ENCODE results near the gene RTRAF. TPM values are rescaled to one million over a fixed set of nuclear protein-coding genes. Genes with fewer than 3 reads are reported as not detected.
A peak's percentile ranks its signal among the peaks of the same experiment; 100 is the strongest.

Gene RTRAF
- total and polyA plus RNA-seq, 4 experiments from 2014 or later: 105 to 201 (median 138) TPM

- DNase-seq: no peak
- Histone ChIP-seq H3K27ac (ENCODE audit: low read depth, low read length) (no peak overlapping the region), H3K36me3 (ENCODE audit: insufficient read depth, low read length) (peaks cover 4% of the 10 kb centered on the region), H3K27me3 (ENCODE audit: insufficient read depth, low read length) (no peaks in the 10 kb centered on the region), H3K9me3 (ENCODE audit: control insufficient read depth in 1 of 2, low read length in 2 of 2) (no peaks in the 10 kb centered on the region), H3K4me1 (ENCODE audit: insufficient read depth, low read length) (no peaks in the 10 kb centered on the region), H3K4me3 (ENCODE audit: low read length in 2 of 2) (no peak overlapping the region)
- Mint-ChIP-seq H3K4me1 (peaks cover 0 to 9% (median under 1%) of the 10 kb centered on the region in 4 donors), H3K36me3 (peaks cover 21 to 45% of the 10 kb centered on the region in 2 donors), H3K9me3 (no peaks in the 10 kb centered on the region), H3K27ac (peak overlapping the region in 2 of 7 donors; percentile 3 to 42), H3K4me3 (no peak overlapping the region), H3K27me3 (no peaks in the 10 kb centered on the region)
- intact Hi-C loops (cut with micrococcal nuclease): no loop called here
- ChIA-PET POLR2A (ENCODE audit: partially characterized antibody) (interaction anchor here (0.8 to 1.6 kb wide), 2 partner anchors 20 to 123 kb away, joined by 4 to 5 read pairs; partner anchors contain the start of gene RTRAF), CTCF (ENCODE audit: partially characterized antibody) (interaction anchor here (1.3 to 8.8 kb wide), 2 partner anchors 9 to 192 kb away, joined by 3 to 64 read pairs; no protein-coding TSS in a partner anchor)
Observed at GRCh38 chr14:51969852-51970540, 19.4 kb upstream of the RTRAF start.

DNA sequence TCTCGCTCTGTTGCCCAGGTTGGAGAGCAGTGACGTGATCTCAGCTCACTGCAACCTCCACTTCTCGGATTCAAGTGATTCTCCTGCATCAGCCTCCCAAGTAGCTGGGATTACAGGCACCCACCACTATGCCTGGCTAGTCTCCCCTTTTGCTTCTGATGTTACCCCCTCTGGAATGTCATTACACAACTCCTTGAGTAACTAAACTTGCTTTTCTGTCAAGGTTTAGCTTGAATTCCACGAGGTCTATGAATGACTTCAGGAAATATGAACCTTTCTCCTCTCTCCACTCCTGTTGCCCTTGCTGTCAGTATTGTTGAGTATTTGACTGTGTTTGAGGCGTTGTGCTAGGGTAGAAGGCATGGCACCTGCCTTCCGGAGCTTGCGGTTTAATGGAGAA is 16.8 kb upstream of the RTRAF start:
- Mint-ChIP-seq H3K27me3 (no peaks in the 10 kb centered on the region), H3K27ac (peak overlapping the region in 4 of 7 donors; percentile 17 to 78 (median 52)), H3K36me3 (peaks cover 9 to 25% of the 10 kb centered on the region in 2 donors), H3K9me3 (no peaks in the 10 kb centered on the region), H3K4me3 (no peak overlapping the region), H3K4me1 (peaks cover 0 to 4% (median under 1%) of the 10 kb centered on the region in 4 donors)
- no peak overlapping the region for H3K4me3 ChIP-seq (ENCODE audit: low read length in 2 of 2)
- no peak overlapping the region for H3K27ac ChIP-seq (ENCODE audit: low read depth, low read length)
- DNase-seq: no peak
- CTCF ChIA-PET (ENCODE audit: partially characterized antibody): no interaction called here
- H3K4me1 ChIP-seq (ENCODE audit: insufficient read depth, low read length): no peaks in the 10 kb centered on the region
- H3K36me3 ChIP-seq (ENCODE audit: insufficient read depth, low read length): no peaks in the 10 kb centered on the region
- H3K27me3 ChIP-seq (ENCODE audit: insufficient read depth, low read length): no peaks in the 10 kb centered on the region
- H3K9me3 ChIP-seq (ENCODE audit: control insufficient read depth in 1 of 2, low read length in 2 of 2): no peaks in the 10 kb centered on the region
- POLR2A ChIA-PET (ENCODE audit: partially characterized antibody): no interaction called here
- intact Hi-C loops (cut with micrococcal nuclease): no loop called here

- H3K4me1 ChIP-seq (ENCODE audit: insufficient read depth, low read length): peaks cover 7% of the 10 kb centered on the region
- H3K4me3 ChIP-seq (ENCODE audit: low read length in 2 of 2): no peak overlapping the region
- intact Hi-C loops (cut with micrococcal nuclease): no loop called here
- Mint-ChIP-seq H3K27me3 (no peaks in the 10 kb centered on the region), H3K9me3 (no peaks in the 10 kb centered on the region), H3K27ac (no peak overlapping the region), H3K4me1 (peaks cover 0 to 6% (median 5%) of the 10 kb centered on the region in 4 donors), H3K4me3 (no peak overlapping the region), H3K36me3 (no peaks in the 10 kb centered on the region)
- H3K27me3 ChIP-seq (ENCODE audit: insufficient read depth, low read length): no peaks in the 10 kb centered on the region
- no peak overlapping the region for H3K27ac ChIP-seq (ENCODE audit: low read depth, low read length)
- ChIA-PET POLR2A (ENCODE audit: partially characterized antibody) (no interaction called here), CTCF (ENCODE audit: partially characterized antibody) (interaction anchor here (1.0 to 4.7 kb wide), 12 partner anchors 9 to 699 kb away, joined by 3 to 78 read pairs (median 12); partner anchors contain the start of gene GNG2)
- H3K36me3 ChIP-seq (ENCODE audit: insufficient read depth, low read length): no peaks in the 10 kb centered on the region
- no peak for DNase-seq
- no peaks in the 10 kb centered on the region for H3K9me3 ChIP-seq (ENCODE audit: control insufficient read depth in 1 of 2, low read length in 2 of 2)
Observed at GRCh38 chr14:51977075-51977474, 12.3 kb upstream of the RTRAF start.

DNA sequence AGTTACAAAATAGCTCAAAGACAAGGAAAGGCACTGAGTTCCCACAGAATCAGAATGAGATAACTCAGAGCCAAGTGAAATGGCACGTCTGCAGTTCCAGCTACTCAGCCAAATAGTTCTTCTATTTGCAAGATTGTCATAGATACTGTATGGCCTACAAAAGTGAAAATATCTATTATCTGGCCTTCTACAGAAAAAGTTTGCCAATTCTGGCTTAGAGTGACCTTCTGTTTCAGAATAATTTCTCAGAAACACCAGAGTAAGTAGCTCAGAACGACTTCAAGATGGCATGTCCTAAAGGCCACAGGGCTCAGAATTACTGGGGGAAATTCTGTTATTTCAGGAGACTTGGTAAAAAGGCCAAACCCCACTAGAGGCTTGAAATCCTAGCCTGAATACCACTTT is 10.7 kb upstream of the RTRAF start:
- no peak overlapping the region for H3K4me3 Mint-ChIP-seq
- no peaks in the 10 kb centered on the region for H3K27me3 Mint-ChIP-seq
- peak overlapping the region in 1 of 7 donors; percentile 47 for H3K27ac Mint-ChIP-seq
- DNase-seq: no peak
- CTCF ChIA-PET (ENCODE audit: partially characterized antibody): interaction anchor here (0.7 to 4.7 kb wide), 49 partner anchors 9 to 700 kb away, joined by 3 to 78 read pairs (median 4); partner anchors contain the start of genes FRMD6, GNG2 and RTRAF
- POLR2A ChIA-PET (ENCODE audit: partially characterized antibody): interaction anchor here (0.8 to 1.8 kb wide), 5 partner anchors 105 to 199 kb away, joined by 3 to 8 read pairs (median 4); partner anchors contain the start of gene GNG2
- Histone ChIP-seq H3K27ac (ENCODE audit: low read depth, low read length) (no peak overlapping the region), H3K36me3 (ENCODE audit: insufficient read depth, low read length) (no peaks in the 10 kb centered on the region), H3K27me3 (ENCODE audit: insufficient read depth, low read length) (no peaks in the 10 kb centered on the region), H3K9me3 (ENCODE audit: control insufficient read depth in 1 of 2, low read length in 2 of 2) (no peaks in the 10 kb centered on the region), H3K4me1 (ENCODE audit: insufficient read depth, low read length) (peaks cover 7% of the 10 kb centered on the region), H3K4me3 (ENCODE audit: low read length in 2 of 2) (no peak overlapping the region)
- peaks cover 0 to 6% (median 5%) of the 10 kb centered on the region in 4 donors for H3K4me1 Mint-ChIP-seq
- intact Hi-C loops (cut with micrococcal nuclease): loop anchor here (1.0 kb wide), 3 partner anchors 118 to 198 kb away; partner anchors contain the start of gene GNG2
- no peaks in the 10 kb centered on the region for H3K9me3 Mint-ChIP-seq
- H3K36me3 Mint-ChIP-seq: no peaks in the 10 kb centered on the region

GRCh38 chr14:51979088-51979709 is 10.1 kb upstream of the RTRAF start:
- H3K4me3 Mint-ChIP-seq: peak overlapping the region in 1 of 8 donors; percentile 34
- POLR2A ChIA-PET (ENCODE audit: partially characterized antibody): interaction anchor here (0.9 to 1.8 kb wide), 4 partner anchors 106 to 151 kb away, joined by 3 to 8 read pairs (median 5); partner anchors contain the start of gene GNG2

DNA sequence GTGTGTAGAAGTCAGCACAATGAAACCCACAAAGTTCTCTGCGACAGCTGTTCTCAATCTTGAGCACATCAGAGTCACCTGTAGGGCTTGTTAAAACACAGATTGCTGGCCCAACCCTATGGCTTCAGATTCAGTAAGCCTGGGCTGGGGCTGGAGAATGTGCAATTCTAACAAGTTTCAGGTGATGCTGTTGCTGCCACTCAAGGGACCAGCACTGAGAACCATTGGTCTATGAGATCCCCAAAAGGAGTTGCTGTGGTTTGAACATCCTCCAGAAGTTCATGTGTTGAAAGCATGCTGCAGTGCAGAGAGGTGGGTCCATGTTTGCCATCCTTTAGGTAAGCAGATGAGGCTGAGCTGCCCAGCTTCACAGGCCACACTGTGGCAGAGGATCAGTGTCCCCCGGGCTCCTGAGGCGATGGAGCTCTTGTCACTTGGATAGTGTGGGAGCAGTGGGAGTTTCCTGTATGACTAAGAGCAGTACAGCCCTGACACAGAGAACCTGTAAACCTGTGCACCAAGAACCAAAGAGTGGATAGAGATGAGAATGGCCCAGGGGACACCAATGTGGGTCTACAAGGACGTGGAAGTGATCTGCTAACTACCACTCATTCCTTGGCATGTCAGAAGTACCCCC is 8.0 kb upstream of the RTRAF start:
- POLR2A ChIA-PET (ENCODE audit: partially characterized antibody): no interaction called here
- H3K4me3 Mint-ChIP-seq: no peak overlapping the region

More at GRCh38 chr14:51979088-51979709, 10.1 kb upstream of the RTRAF start:
- Mint-ChIP-seq H3K4me1 (peaks cover 0 to 6% (median 5%) of the 10 kb centered on the region in 4 donors), H3K27me3 (no peaks in the 10 kb centered on the region), H3K36me3 (no peaks in the 10 kb centered on the region), H3K27ac (peak overlapping the region in 2 of 7 donors; percentile 47 to 48), H3K9me3 (no peaks in the 10 kb centered on the region)
- H3K4me3 ChIP-seq (ENCODE audit: low read length in 2 of 2): no peak overlapping the region
- no peaks in the 10 kb centered on the region for H3K9me3 ChIP-seq (ENCODE audit: control insufficient read depth in 1 of 2, low read length in 2 of 2)
- intact Hi-C loops (cut with micrococcal nuclease): loop anchor here (1.0 kb wide), 3 partner anchors 119 to 199 kb away; partner anchors contain the start of gene GNG2
- peaks cover 7% of the 10 kb centered on the region for H3K4me1 ChIP-seq (ENCODE audit: insufficient read depth, low read length)
- no peaks in the 10 kb centered on the region for H3K27me3 ChIP-seq (ENCODE audit: insufficient read depth, low read length)
- peak; percentile 71 to 76 (median 73) for DNase-seq
- CTCF ChIA-PET (ENCODE audit: partially characterized antibody): interaction anchor here (0.7 to 4.7 kb wide), 46 partner anchors 9 to 696 kb away, joined by 3 to 78 read pairs (median 4); partner anchors contain the start of genes FRMD6, GNG2 and RTRAF
- no peak overlapping the region for H3K27ac ChIP-seq (ENCODE audit: low read depth, low read length)
- H3K36me3 ChIP-seq (ENCODE audit: insufficient read depth, low read length): no peaks in the 10 kb centered on the region

More for the DNA sequence above, 8.0 kb upstream of the RTRAF start:
- no peaks in the 10 kb centered on the region for H3K27me3 ChIP-seq (ENCODE audit: insufficient read depth, low read length)
- H3K9me3 ChIP-seq (ENCODE audit: control insufficient read depth in 1 of 2, low read length in 2 of 2): no peaks in the 10 kb centered on the region
- H3K4me3 ChIP-seq (ENCODE audit: low read length in 2 of 2): no peak overlapping the region
- H3K36me3 ChIP-seq (ENCODE audit: insufficient read depth, low read length): no peaks in the 10 kb centered on the region
- intact Hi-C loops (cut with micrococcal nuclease): no loop called here
- no peak overlapping the region for H3K27ac ChIP-seq (ENCODE audit: low read depth, low read length)
- Mint-ChIP-seq H3K36me3 (no peaks in the 10 kb centered on the region), H3K27ac (peak overlapping the region in 1 of 7 donors; percentile 67), H3K4me1 (peaks cover 0 to 6% (median 5%) of the 10 kb centered on the region in 4 donors), H3K9me3 (peaks cover 0 to 1% (median 0%) of the 10 kb centered on the region in 8 donors), H3K27me3 (no peaks in the 10 kb centered on the region)
- H3K4me1 ChIP-seq (ENCODE audit: insufficient read depth, low read length): peaks cover 7% of the 10 kb centered on the region
- no peak for DNase-seq
- CTCF ChIA-PET (ENCODE audit: partially characterized antibody): interaction anchor here (0.9 to 4.6 kb wide), 7 partner anchors 9 to 203 kb away, joined by 3 to 78 read pairs (median 5); partner anchors contain the start of genes GNG2 and RTRAF

All from CD4-positive, alpha-beta memory T cell (primary cell).